Neural cell (in vitro differentiated cells): ENCODE data around the gene CEBPA. TPM values are rescaled to one million over a fixed set of nuclear protein-coding genes. Genes with fewer than 3 reads are reported as not detected.

Experiments used
- H2AFZ ChIP-seq: fragments of 200-600, 300-800 bp; sonication (generic), shearing (Covaris generic); 2 replicates; pipeline ENCODE4 v1.6.0; 2014; ENCODE audit warnings: low read depth, mild to moderate bottlenecking, antibody characterized with exemption, low read length, moderate library complexity
- H3F3A ChIP-seq: fragments of 200-600 bp; shearing (Covaris generic); 2 replicates; pipeline ENCODE4 v1.6.1; 2016; ENCODE audit warnings: mild to moderate bottlenecking, moderate library complexity, mixed read lengths, antibody characterized with exemption, low read length; ENCODE audit not compliant: insufficient read depth, poor library complexity, severe bottlenecking
- H3K27ac ChIP-seq: fragments of 200-600, 300-800 bp; sonication (generic), shearing (Covaris generic); 2 replicates; pipeline ENCODE4 v1.5.1; 2014; ENCODE audit warnings: mild to moderate bottlenecking, low read length, moderate library complexity
- H3K27me3 ChIP-seq: fragments of 300-800, 200-600 bp; sonication (generic), shearing (Covaris generic); 2 replicates; pipeline ENCODE4 v1.6.0; 2014; ENCODE audit warnings: mild to moderate bottlenecking, low read depth, low read length, moderate library complexity; ENCODE audit not compliant: insufficient read depth
- H3K36me3 ChIP-seq: fragments of 300-800, 200-600 bp; sonication (generic), shearing (Covaris generic); 2 replicates; pipeline ENCODE4 v1.5.1; 2014; ENCODE audit warnings: mild to moderate bottlenecking, antibody characterized with exemption, low read length, moderate library complexity; ENCODE audit not compliant: insufficient read depth
- H3K4me2 ChIP-seq: fragments of 300-800, 200-600 bp; sonication (generic), shearing (Covaris generic); 2 replicates; pipeline ENCODE4 v1.6.0; 2014; ENCODE audit warnings: mild to moderate bottlenecking, low read length
- H3K4me3 ChIP-seq: fragments of 300-800, 200-600 bp; sonication (generic), shearing (Covaris generic); 2 replicates; pipeline ENCODE4 v1.5.1; 2014; ENCODE audit warnings: mild to moderate bottlenecking, low read length, moderate library complexity
- H3K79me2 ChIP-seq: fragments of 200-600 bp; shearing (Covaris generic); replicated peaks from 2 replicates; pipeline ENCODE4 v1.6.0; 2014; ENCODE audit warnings: mild to moderate bottlenecking, low read length, moderate library complexity; ENCODE audit not compliant: insufficient read depth
- H3K9ac ChIP-seq: fragments of 300-800, 200-600 bp; sonication (generic), shearing (Covaris generic); 2 replicates; pipeline ENCODE4 v1.6.1; 2016; ENCODE audit warnings: mild to moderate bottlenecking, low read length, mixed read lengths
- H3K9me2 ChIP-seq: fragments of 200-600 bp; shearing (Covaris generic); 2 replicates; pipeline ENCODE4 v1.6.1; 2016; ENCODE audit warnings: mild to moderate bottlenecking, low read length, mixed read lengths; ENCODE audit not compliant: insufficient read depth
- H3K9me3 ChIP-seq: fragments of 200-600, 300-800 bp; sonication (generic), shearing (Covaris generic); 2 replicates; pipeline ENCODE4 v1.6.1; 2016; ENCODE audit warnings: mild to moderate bottlenecking, mixed run types, low read length, moderate library complexity, mixed read lengths
- H4K20me1 ChIP-seq: fragments of 200-600 bp; shearing (Covaris generic); 2 replicates; pipeline ENCODE4 v1.6.1; 2016; ENCODE audit warnings: mild to moderate bottlenecking, mixed run types; ENCODE audit not compliant: insufficient read depth
- CTCF ChIP-seq: fragments of 450-650 bp; IDR thresholded peaks from 2 replicates; pipeline ENCODE4 v1.5.1; 2014; ENCODE audit warnings: antibody characterized with exemption, mild to moderate bottlenecking, moderate library complexity; ENCODE audit not compliant: poor library complexity, severe bottlenecking
- EP300 ChIP-seq: fragments of 450-650 bp; conservative IDR thresholded peaks from 2 replicates; pipeline ENCODE4 v1.6.1; 2014; ENCODE audit warnings: antibody characterized with exemption, mild to moderate bottlenecking, moderate library complexity; ENCODE audit not compliant: poor library complexity, severe bottlenecking
- EZH2 ChIP-seq: fragments of 200-600, 300-800 bp; shearing (Covaris generic), sonication (generic); IDR thresholded peaks from 2 replicates; pipeline ENCODE4 v1.6.1; 2014; ENCODE audit warnings: antibody characterized with exemption, low read length, borderline replicate concordance, mild to moderate bottlenecking; ENCODE audit not compliant: insufficient read depth, poor library complexity, severe bottlenecking
- MXI1 ChIP-seq: fragments of 450-650 bp; conservative IDR thresholded peaks from 2 replicates; pipeline ENCODE4 v1.6.1; 2014; ENCODE audit warnings: antibody characterized with exemption, mild to moderate bottlenecking; ENCODE audit not compliant: poor library complexity, severe bottlenecking
- POLR2AphosphoS5 ChIP-seq: IDR thresholded peaks from 2 replicates; pipeline ENCODE4 v1.6.1; 2012
- RAD21 ChIP-seq: fragments of 450-650 bp; conservative IDR thresholded peaks from 2 replicates; pipeline ENCODE4 v1.6.1; 2014; ENCODE audit warnings: antibody characterized with exemption, mild to moderate bottlenecking, moderate library complexity
- REST ChIP-seq: IDR thresholded peaks from 2 replicates; pipeline ENCODE4 v1.6.1; 2012; ENCODE audit warnings: borderline replicate concordance
- SMC3 ChIP-seq: fragments of 450-650 bp; conservative IDR thresholded peaks from 2 replicates; pipeline ENCODE4 v1.6.1; 2014; ENCODE audit warnings: antibody characterized with exemption, mild to moderate bottlenecking, moderate library complexity; ENCODE audit not compliant: poor library complexity
- TAF1 ChIP-seq: IDR thresholded peaks from 2 replicates; pipeline ENCODE4 v1.6.1; 2012; ENCODE audit warnings: low read depth
- polyA plus RNA-seq: library from polyadenylated mRNA; depleted of rRNA; stranded (reverse); fragments of >200 nt; gene quantifications from 2 replicates; pipeline ENCODE4 v1.2.3, GENCODE V29; 2014

Gene CEBPA
- polyA plus RNA-seq, 1 donor from 2014 or later, result 2.6 TPM

GRCh38 chr19:33251076-33251475 lies 51.3 kb downstream of the CEBPA start:
- TF ChIP-seq SMC3 (no peak), EP300 (no peak), CTCF (no peak), REST (no peak), EZH2 (no peak), TAF1 (no peak)
- H3K4me2 ChIP-seq, result no peak overlapping the region
- H3K27me3 ChIP-seq, result no peaks in the 10 kb centered on the region
- no peaks in the 10 kb centered on the region for H3K9me2 ChIP-seq
- H4K20me1 ChIP-seq, result no peaks in the 10 kb centered on the region
- no peaks in the 10 kb centered on the region for H3K9me3 ChIP-seq
- no peak overlapping the region for H2AFZ ChIP-seq
- H3K4me3 ChIP-seq, result no peak overlapping the region
- H3K79me2 ChIP-seq, result no peaks in the 10 kb centered on the region
- H3K36me3 ChIP-seq, result no peaks in the 10 kb centered on the region
- H3K27ac ChIP-seq, result no peak overlapping the region
- H3F3A ChIP-seq, result no peaks in the 10 kb centered on the region
- no peak overlapping the region for H3K9ac ChIP-seq

GRCh38 chr19:33250500-33250899 lies 51.8 kb downstream of the CEBPA start:
- Histone ChIP-seq H3K79me2 (no peaks in the 10 kb centered on the region), H3K9ac (no peak overlapping the region), H3K4me2 (no peak overlapping the region), H3K9me2 (no peaks in the 10 kb centered on the region), H2AFZ (no peak overlapping the region), H3K36me3 (no peaks in the 10 kb centered on the region), H3K9me3 (no peaks in the 10 kb centered on the region), H3K4me3 (no peak overlapping the region), H4K20me1 (no peaks in the 10 kb centered on the region), H3K27ac (no peak overlapping the region), H3K27me3 (no peaks in the 10 kb centered on the region), H3F3A (no peaks in the 10 kb centered on the region)
- TF ChIP-seq POLR2AphosphoS5 (no peak), REST (no peak), CTCF (no peak), TAF1 (no peak), EP300 (no peak), MXI1 (no peak), EZH2 (no peak), RAD21 (no peak), SMC3 (no peak)
